Activated naive CD4-positive, alpha-beta T cell treated with anti-CD3 and anti-CD28 coated beads, Interleukin-2, amount 50 U/mL, for 72 hours (primary cell): ENCODE data around the gene RIC1. TPM values are rescaled to one million over a fixed set of nuclear protein-coding genes. Genes with fewer than 3 reads are reported as not detected.
A peak's percentile ranks its signal among the peaks of the same experiment; 100 is the strongest.
"Not testable (repeated sequence)": the region's sequence is repeated elsewhere in the genome, so short reads cannot be mapped to it uniquely, and the experiment has no call there.

Source experiments
- ATAC-seq, 2 donors: fragments of 150-1000 bp; cut with Tn5 transposase; 2 replicates each; pipeline ENCODE4 v1.10.0; 2021; ENCODE audit warnings: mild to moderate bottlenecking in 2 of 2, moderate library complexity in 2 of 2
- DNase-seq, 2 donors: peaks; one replicate each; pipeline ENCODE4 v3.0.0; 2021 to 2022; ENCODE audit warnings: low spot score in 2 of 2
- H3K27ac Mint-ChIP-seq, 2 donors: one replicate each; pipeline ENCODE4 v1.8.0; 2022; ENCODE audit warnings: mild to moderate bottlenecking in 2 of 2, mixed read lengths in 2 of 2
- H3K36me3 Mint-ChIP-seq, 2 donors: one replicate each; pipeline ENCODE4 v1.8.0; 2022; ENCODE audit warnings: mixed read lengths in 2 of 2
- H3K9me3 Mint-ChIP-seq, 2 donors: one replicate each; pipeline ENCODE4 v1.8.0; 2022; ENCODE audit warnings: mixed read lengths in 2 of 2
- total RNA-seq, 2 donors: library from RNA; stranded (reverse); gene quantifications; one replicate each; pipeline ENCODE4 v1.2.3, GENCODE V29; 2022

Gene RIC1
- total RNA-seq, 2 donors from 2014 or later = 25.6 to 26.7 TPM

DNA sequence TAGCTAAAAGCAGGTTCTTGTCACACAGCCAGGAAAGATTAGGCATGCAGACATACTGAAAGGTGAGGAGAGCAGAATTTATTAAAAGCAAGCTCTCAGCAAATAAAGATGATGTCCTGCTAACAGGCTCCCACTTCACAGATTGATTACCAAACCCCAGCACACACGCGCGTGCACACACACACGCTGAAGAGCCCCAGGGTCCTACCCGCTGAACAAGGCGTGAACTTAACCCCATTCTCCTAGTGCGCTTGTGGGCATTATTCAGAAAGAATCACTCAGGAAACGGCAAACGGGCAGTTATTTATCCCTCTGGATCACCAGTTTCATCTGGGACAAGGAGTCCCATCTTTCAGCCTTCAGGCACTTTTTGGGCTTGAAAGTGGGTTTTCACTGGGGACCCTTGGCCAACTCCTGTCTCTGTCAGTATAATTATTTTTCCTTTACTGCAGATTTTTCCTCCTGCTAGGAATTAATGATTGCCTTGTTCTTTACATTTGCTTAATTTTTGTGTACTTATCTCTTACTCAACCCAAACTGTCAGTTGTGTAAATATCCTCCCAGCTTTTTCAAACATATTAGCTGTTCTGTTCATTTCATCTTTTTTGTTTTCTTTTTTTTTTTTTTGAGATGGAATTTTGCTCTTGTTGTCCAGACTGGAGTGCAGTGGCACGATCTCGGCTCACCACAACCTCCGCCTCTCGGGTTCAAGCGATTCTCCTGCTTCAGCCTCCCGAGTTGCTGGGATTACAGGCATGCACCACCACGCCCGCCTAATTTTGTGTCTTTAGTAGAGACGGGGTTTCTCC, 92.6 kb downstream of the RIC1 start:
- Mint-ChIP-seq H3K27ac (peak overlapping the region in 1 of 2 donors; percentile 12), H3K9me3 (peaks cover 0 to 5% of the 10 kb centered on the region in 2 donors), H3K36me3 (peaks cover 27 to 70% of the 10 kb centered on the region in 2 donors)
- no peak for ATAC-seq
- DNase-seq = no peak

DNA sequence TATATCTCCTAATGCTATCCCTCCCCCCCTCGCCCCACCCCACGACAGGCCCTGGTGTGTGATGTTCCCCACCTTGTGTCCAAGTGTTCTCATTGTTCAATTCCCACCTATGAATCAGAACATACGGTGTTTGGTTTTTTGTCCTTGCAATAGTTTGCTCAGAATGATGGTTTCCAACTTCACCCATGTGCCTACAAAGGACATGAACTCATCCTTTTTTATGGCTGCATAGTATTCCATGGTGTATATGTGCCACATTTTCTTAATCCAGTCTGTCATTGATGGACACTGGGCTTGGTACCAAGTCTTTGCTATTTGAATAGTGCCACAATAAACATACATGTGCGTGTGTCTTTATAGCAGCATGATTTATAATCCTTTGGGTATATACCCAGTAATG, 93.8 kb downstream of the RIC1 start:
- H3K9me3 Mint-ChIP-seq, ATAC-seq, DNase-seq, H3K27ac Mint-ChIP-seq: not testable (repeated sequence)
- H3K36me3 Mint-ChIP-seq = peaks cover 37 to 72% of the 10 kb centered on the region in 2 donors

DNA sequence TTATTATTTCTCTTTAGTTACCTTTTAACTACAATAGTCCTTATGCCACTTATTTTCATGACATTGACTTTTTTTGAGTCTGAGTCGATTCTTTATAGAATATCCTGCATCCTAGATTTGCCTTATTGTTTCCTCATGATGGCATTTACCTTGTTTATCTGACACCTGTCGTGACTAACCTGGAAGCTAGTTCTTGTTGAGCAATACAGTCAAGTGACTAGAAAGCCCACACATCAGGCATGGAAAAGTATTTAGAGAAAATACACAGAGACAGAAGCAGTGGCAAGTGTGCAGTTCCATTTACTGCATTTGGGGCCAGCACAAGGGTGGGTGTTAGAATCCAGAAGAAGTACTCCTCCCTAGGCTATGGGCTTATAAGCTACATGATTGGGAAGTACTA, 106.2 kb downstream of the RIC1 start:
- DNase-seq = no peak
- Mint-ChIP-seq H3K9me3 (no peaks in the 10 kb centered on the region), H3K27ac (no peak overlapping the region), H3K36me3 (peaks cover 18 to 19% of the 10 kb centered on the region in 2 donors)
- no peak for ATAC-seq

DNA sequence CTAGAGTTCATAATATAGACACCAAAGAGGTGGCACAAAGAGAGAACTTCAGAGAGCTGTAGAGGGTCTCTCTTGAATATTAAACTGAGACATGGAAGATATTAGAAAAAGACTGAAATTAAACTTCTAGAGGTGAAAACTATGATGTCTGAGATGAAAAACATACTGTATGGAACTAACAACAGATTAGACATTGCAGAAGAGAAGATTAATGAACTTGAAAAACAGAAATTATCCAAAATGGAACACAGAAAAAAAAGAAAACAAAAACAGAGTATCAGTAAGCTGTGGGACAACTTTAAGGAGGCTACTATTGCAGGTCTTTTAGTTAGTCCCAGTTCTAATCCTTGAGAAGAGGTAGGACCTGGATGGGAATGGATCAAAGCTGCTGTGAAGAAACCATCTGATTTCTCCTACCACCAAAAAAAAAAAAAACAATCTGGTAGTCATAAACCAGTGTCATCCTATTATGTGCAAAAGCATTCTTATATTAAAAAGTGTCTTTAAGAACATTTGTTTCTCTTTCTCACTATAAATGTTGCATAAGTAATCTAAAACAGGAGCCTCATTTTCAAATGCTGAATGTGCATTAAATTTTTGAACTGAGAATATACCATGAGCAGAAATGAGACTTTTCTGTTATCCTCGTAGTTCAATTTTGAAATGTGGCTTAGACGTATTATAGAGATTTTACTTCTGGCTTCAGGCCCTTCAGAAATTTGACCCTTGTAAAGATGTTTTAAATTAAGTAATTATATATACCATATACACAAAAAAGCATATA, 107.8 kb downstream of the RIC1 start:
- Mint-ChIP-seq H3K27ac (peak overlapping the region in 1 of 2 donors; percentile 59), H3K36me3 (peaks cover 18 to 19% of the 10 kb centered on the region in 2 donors)
- no peak for ATAC-seq

DNA sequence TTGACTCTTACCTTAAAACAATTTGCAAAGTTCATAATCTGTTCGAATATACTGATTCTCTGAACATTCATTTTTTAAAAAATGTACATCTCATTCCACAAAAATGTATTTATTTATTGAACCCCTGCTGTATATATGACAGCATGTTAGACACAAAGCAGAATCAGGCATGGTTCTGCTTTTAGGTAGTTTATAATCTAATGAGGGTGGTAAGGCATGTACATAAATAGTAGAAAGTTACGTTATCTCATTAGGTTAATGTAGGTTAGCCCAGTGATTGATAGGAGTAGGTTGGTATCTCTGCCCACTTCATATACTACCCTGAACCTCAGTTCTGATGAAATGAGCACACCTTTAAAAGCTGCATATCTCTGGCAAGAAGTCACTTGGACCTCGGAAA, 114.2 kb downstream of the RIC1 start:
- no peak overlapping the region for H3K27ac Mint-ChIP-seq
- H3K36me3 Mint-ChIP-seq = peaks cover 8 to 11% of the 10 kb centered on the region in 2 donors
- no peaks in the 10 kb centered on the region for H3K9me3 Mint-ChIP-seq
- no peak for DNase-seq
- ATAC-seq = no peak

More for the DNA sequence above, 107.8 kb downstream of the RIC1 start:
- no peak for DNase-seq
- no peaks in the 10 kb centered on the region for H3K9me3 Mint-ChIP-seq

DNA sequence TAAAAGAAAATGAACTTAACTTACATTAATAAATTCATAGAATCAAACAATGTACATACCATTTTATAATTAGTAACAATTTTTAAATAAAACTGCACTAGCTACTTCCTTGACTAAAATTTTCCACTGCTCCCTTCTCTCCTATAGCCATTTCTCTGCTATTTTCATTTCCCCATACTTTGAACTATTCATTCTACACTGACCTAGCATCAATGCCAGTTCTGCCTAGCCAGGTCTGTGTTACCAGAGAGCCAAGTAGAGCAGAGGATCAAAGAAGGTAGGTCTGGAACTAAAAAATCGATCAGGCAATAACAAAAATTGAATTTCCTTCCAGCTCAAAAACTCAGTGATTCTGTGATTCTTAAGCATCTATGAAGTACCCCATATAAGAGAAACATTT, 119.5 kb downstream of the RIC1 start:
- Mint-ChIP-seq H3K9me3 (no peaks in the 10 kb centered on the region), H3K36me3 (peaks cover 0 to 20% of the 10 kb centered on the region in 2 donors), H3K27ac (no peak overlapping the region)
- DNase-seq (no peak), ATAC-seq (no peak)

DNA sequence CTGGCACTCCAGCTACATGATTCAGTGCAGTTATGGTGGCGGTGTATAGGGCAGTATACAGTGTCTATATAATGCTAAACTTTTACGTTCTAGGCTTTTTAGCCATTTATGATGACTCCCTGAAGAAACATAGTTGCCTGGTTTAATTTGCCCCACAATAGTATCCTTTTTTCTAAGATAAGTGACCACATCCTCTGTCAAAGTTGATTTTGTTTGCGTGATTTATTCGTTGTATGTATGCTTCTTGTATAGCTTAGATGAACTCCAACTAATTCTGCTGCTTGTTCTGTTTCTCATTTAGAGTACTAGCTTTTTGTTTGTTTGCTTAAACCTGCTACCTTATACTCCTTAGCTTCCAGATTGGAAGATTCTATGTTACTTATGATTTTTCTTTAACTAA, 120.4 kb downstream of the RIC1 start:
- Mint-ChIP-seq H3K36me3 (peaks cover 0 to 20% of the 10 kb centered on the region in 2 donors), H3K9me3 (no peaks in the 10 kb centered on the region), H3K27ac (no peak overlapping the region)
- DNase-seq = no peak
- ATAC-seq = no peak

DNA sequence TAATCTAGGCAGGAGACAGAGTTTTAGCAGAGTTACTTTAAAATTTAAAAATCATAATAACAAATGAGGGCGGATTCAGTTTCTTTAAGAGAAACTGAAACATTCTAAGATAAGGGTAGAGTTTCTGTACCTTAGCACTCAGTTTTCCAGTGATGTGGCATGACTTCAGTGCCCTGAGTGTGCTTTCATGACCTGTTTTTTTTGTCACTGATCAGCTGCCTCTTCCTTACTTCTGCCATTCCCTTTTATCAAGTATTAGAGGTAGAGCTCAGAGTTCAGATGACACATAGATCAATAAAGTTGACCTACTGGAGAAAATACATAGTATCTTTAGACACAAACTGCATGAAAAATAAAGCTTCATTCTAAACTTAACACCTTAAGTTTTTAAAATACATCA, 121.7 kb downstream of the RIC1 start:
- Mint-ChIP-seq H3K36me3 (peaks cover 0 to 20% of the 10 kb centered on the region in 2 donors), H3K27ac (no peak overlapping the region), H3K9me3 (no peaks in the 10 kb centered on the region)
- no peak for DNase-seq
- ATAC-seq = no peak

DNA sequence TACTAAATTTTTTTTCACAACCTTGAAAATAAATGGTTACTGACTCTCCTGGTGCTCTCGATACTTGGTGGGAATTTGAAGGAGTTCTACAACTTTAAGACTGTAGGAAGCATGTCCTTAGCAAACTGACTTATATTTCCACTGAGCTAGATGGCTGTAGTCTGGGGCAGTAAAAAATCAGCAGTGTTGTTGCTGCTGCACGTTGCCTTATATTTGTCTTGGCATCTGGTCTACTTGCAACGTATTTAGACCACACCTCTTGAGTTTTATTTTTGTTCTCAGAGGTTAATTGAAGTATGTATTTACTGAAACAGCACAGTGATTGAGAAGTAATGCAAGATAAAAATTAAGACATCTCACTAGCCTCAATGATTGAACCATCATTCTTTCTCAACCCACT, 127.7 kb downstream of the RIC1 start:
- Mint-ChIP-seq H3K9me3 (no peaks in the 10 kb centered on the region), H3K27ac (no peak overlapping the region), H3K36me3 (peaks cover 6 to 37% of the 10 kb centered on the region in 2 donors)
- ATAC-seq = no peak
- DNase-seq = no peak

DNA sequence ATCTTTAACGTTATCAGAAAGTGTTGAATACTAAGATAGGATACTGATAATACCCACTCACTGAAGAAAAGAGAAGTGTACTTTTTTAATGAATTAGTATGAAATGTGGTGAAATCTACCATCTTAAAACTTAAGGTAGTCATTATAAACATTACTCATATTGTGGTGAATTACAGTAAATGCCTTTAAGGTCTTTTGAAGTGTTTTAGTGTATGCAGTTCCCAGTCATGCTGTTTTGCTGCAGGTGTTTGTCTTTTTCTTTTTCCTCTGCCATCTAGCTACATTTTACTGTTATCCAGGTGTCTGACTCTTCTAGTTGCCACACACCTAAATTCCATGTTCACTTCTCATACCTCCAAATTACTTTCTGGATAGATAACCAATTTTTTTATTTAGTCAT, 131.4 kb downstream of the RIC1 start:
- peak; percentile 48 to 80 for ATAC-seq
- peaks cover 15 to 64% of the 10 kb centered on the region in 2 donors for H3K36me3 Mint-ChIP-seq
- no peak for DNase-seq
- peak overlapping the region; percentile 27 to 96 for H3K27ac Mint-ChIP-seq
- no peaks in the 10 kb centered on the region for H3K9me3 Mint-ChIP-seq

DNA sequence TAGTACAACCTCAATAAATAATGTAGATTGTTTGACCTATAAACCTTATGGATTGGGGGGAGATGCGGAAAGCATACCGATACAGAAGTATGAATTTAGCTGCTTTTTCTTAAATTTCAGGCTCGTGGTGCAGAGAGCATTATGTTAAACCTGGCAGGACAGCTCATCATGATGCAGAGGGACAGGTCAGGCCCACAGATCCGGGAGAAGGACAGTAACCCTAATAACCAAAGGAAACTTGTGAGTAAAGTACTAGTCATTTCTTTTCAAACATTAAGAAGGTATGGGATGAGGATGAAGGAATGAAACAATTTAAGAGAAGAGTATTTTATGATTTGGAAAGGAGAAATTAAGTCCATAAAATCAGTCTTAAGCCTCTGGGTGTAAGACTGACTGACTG, 133.5 kb downstream of the RIC1 start:
- Mint-ChIP-seq H3K36me3 (peaks cover 29 to 73% of the 10 kb centered on the region in 2 donors), H3K9me3 (no peaks in the 10 kb centered on the region), H3K27ac (peak overlapping the region in 1 of 2 donors; percentile 2)
- DNase-seq = no peak
- ATAC-seq = no peak

DNA sequence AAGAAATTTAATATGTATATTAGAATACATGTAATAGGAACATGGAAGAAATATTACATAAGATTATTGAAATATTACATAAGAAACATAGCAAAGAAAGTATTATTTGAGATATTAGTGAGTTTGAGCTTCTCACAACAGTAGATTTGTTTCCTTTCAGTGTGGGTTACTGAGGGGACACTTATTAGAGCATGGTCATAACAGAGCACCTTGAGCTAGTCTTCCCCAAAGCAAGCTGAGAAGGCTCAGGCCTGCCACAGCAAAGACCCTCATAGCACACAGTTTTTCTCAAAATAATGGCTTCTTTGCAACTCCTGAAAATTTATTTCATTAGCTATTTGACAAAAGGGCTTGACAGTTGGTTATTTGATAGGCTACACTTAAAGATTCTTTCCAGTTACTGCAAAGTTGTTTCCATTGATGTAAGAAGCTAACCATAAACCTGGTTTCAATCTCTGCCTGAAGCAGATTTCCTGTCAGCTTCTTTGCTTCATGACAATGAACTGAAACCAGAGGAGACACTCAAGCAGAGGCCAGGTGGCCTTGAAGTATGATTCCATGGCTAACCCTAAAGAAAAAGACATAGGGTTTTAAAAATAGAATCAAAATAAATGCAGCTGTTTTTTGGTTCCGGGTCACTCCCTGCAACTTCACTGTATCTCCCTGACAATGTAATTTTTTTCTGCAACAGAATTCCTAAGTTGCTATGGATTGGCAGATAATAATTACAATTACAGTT, 135.4 kb downstream of the RIC1 start:
- ATAC-seq = peak; percentile 33 to 58
- peak overlapping the region in 1 of 2 donors; percentile 79 for H3K27ac Mint-ChIP-seq
- H3K36me3 Mint-ChIP-seq = peaks cover 24 to 75% of the 10 kb centered on the region in 2 donors

DNA sequence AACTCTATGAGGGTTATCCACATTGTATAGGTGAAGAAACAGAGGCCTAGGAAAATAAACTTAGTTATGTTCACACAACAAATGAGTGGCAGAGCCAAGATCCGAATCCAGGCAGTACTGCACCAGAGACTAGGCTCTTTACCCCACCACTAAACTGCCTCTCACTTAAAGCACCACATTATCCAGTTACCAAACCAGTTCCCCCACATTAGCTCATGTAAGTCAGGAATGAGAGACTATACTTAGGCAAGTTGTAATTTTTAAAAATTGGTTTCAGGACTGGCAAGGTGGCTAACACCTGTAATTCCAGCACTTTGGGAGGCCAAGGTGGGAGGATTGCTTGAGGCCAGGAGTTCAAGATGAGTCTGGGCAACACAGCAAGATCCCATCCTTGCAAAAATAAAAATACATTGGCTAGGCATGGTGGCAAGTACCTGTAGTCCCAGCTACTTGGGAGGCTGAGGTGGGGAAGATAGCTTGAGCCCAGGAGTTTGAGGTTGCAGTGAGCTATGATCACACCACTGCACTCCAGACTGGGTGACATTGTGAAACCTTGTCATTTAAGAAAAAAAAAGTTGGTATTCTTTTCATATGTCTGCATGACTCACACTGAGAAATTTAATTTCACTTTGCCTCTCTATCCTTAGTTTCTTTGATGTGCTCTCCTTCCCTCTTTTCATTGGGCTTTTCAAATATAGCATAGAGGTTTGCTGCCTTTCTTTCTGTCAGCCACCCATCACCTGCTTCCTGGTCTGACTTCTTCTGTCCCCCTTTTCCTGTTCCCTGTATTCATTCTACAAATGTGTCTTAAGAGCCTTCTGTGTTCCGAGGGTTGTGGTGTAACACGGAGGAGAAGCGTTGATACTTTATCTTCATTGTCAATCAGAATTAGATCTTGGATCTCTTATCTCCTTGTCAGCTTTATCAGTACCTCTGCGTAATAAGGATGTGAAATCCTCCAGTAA, 139.3 kb downstream of the RIC1 start:
- H3K9me3 Mint-ChIP-seq = no peaks in the 10 kb centered on the region
- peaks cover 20 to 75% of the 10 kb centered on the region in 2 donors for H3K36me3 Mint-ChIP-seq
- ATAC-seq = peak; percentile 86 to 94
- DNase-seq = peak in 1 of 2 donors; percentile 30
- H3K27ac Mint-ChIP-seq = peak overlapping the region; percentile 70 to 84

More for the DNA sequence above, 135.4 kb downstream of the RIC1 start:
- peak in 1 of 2 donors; percentile 18 for DNase-seq
- H3K9me3 Mint-ChIP-seq = no peaks in the 10 kb centered on the region

DNA sequence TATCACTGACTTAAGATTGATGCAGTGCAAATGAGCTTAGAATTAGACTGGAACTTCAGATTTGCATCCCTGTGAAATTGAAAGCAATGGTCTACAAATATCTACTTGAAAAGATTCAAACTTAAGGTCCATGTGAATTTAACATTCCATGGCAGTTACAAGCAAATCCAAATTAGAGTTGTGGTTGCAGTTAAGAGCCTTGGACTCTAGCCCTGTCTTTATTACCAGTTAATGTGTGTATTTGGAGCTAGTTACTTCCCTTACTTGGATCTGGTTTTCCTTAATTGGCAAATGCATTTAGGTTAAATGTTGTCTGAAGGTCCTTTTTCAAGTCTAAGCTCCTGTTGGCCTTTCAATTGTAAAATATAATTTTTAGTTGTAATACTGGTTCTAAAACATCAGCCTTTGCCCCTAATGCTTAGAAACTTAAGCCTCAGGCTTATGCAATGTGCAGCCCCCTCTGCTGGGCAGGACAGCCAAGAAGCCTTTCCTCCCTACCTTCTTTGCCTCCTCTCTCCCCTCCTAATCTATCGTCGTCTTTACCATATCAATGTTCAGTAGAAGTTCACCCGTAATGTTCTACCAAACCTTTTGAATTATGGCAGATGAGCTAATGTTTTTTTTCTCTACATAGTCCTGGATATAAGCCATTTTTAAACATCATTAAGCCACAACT, 144.6 kb downstream of the RIC1 start:
- Mint-ChIP-seq H3K27ac (peak overlapping the region in 1 of 2 donors; percentile 72), H3K9me3 (peaks cover 3 to 4% of the 10 kb centered on the region in 2 donors), H3K36me3 (peaks cover 9 to 54% of the 10 kb centered on the region in 2 donors)
- DNase-seq = no peak
- ATAC-seq = no peak

DNA sequence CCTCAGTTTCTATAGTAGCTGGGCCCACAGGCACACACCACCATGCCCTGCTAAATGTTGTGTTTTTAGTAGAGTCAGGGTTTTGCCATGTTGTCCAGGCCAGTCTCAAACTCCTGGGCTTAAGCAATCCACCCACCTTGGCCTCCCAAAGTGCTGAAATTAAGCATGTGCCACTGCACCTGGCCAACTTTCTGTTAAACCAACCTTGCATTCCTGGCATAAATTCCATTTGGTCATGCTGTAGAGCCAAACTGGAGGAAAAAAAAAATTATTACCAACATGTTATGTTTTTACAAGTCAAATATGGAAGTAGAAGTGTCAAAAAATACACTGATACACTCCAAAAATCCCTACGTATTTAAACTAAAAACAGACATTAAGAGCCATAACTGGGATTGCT, 149.9 kb downstream of the RIC1 start:
- ATAC-seq (no peak), DNase-seq (no peak)
- no peak overlapping the region for H3K27ac Mint-ChIP-seq
- peaks cover 53 to 72% of the 10 kb centered on the region in 2 donors for H3K36me3 Mint-ChIP-seq
- peaks cover 27 to 34% of the 10 kb centered on the region in 2 donors for H3K9me3 Mint-ChIP-seq
